Measurements from ENCODE around the gene ULK4.
A peak's percentile ranks its signal among the peaks of the same experiment; 100 is the strongest.
"Not testable (repeated sequence)": the region's sequence is repeated elsewhere in the genome, so short reads cannot be mapped to it uniquely, and the experiment has no call there.

Gene ULK4

DNA sequence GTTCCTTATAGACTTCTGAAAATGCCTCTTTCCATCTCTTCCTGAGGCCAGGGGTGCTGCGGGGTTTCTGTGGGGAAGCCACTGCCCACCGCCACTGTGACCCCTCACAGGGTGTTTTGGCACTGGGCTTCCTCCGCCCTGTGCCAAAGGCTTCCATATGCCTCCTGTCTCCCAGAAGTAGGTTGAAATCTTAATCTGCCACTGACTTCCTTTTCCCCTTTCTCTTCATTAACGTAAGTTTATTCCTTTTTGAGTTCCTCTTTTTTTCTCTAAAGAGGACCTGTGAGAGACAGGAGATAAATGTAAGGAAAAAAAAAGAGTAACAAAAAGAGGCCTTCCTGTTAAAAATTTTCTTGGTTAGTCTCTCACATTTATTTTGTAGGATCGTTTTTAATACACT, 542.1 kb downstream of the ULK4 start:
- DNase-seq: peak; percentile 17

DNA sequence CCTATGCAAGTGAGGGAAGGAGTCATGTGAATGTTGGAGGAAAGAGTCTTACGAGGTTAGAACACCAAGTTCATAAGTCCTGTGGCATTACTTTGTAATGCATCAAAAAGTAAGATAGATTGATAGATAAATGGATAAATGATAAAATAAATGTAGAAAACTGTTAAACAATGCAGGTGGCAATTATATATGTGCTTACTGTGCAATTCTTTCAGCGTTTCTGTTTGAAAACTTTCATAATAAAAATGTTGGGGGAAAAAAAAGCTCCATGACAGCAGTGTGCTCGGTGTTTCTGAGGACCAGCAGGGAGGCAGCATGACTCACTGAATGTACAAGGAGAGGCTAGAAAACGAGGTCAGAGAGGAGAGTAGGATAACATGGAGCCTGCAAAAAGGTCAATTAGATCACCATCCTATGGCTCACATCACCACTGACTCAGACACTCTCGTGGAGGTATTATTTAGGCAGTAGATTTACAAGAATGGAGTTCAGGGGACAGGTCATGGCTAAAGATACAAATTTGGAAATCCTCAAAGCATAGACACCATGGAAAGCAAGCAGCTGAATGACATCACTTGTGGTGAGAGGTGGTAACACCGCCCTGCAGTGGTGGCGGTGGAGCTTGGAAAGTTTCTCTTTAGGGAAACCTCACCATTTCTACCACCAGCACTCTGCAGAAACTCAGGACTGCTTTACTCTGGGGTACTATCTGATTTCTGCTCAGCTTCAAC, 542.8 kb downstream of the ULK4 start:
- DNase-seq: peak; percentile 23

- DNase-seq: no peak
Observed at GRCh38 chr3:41417574-41417973, 544.3 kb downstream of the ULK4 start.

DNA sequence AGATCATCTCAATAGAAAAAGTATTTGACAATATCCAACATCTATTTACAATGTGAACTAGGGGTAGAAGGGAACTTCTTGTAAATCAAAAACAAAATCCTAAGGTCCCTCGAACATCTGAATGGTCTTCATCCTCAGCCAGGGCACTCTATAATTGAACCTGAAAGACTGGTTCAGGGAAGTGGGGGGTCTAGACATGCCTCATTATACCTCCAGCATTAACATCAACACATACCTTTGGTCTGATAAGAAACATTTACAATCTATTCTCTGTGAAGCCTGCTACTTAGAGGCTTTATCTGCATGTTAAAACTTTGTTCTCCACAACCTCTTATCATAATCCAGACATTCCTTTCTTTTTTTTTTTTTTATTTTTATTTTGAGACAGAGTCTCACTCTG, 550.8 kb downstream of the ULK4 start:
- no peak for DNase-seq

DNA sequence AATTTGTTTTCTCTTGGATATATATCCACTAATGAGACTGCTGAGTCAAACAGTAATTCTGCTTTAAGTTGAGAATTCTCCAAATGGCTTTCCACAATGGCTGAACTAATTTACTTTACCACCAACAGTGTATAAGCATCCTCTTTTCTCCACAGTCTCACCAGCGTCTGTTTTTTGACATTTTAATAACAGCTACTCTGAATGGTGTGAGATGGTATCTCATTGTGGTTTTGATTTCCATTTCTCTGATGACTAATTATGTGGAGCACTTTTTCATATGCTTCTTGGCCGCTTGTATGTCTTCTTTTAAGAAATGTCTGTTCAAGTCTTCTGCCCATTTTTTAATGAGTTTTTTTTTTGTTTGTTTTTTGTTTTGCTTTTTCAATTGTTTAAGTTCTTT, 556.4 kb downstream of the ULK4 start:
- no peak for DNase-seq

GRCh38 chr3:41404582-41404981, 557.3 kb downstream of the ULK4 start:
- no peak for DNase-seq

GRCh38 chr3:41394896-41395295, 567.0 kb downstream of the ULK4 start:
- no peak for DNase-seq

DNA sequence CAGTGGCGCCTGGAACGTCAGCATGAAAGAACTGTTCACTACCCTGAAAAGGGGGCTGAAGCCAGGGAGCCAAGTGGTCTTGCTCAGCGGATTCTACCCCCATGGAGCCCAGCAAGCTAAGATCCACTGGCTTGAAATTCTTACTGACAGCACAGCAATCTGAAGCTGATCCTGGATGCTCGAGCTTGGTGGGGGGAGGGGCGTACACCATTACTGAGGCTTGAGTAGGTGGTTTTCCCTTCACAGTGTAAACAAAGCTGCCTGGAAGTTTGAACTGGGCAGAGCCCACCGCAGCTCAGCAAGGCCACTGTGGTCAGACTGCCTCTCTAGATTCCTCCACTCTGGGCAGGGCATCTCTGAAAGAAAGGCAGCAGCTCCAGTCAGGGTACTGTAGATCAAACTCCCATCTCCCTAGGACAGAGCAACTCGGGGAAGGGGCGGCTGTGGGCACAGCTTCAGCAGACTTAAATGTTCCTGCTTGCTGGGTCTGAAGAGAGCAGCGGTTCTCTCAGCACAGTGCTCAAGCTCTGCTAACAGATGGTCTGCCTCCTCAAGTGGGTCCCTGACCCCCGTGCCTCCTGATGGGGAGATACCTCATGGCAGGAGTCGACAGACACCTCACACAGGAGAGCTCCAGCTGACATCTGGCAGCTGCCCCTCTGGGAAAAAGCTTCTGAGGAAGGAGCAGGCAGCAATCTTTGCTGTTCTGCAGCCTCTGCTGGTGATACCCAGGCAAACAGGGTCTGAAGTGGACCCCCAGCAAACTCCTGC, 591.0 kb downstream of the ULK4 start:
- DNase-seq: not testable (repeated sequence)

DNA sequence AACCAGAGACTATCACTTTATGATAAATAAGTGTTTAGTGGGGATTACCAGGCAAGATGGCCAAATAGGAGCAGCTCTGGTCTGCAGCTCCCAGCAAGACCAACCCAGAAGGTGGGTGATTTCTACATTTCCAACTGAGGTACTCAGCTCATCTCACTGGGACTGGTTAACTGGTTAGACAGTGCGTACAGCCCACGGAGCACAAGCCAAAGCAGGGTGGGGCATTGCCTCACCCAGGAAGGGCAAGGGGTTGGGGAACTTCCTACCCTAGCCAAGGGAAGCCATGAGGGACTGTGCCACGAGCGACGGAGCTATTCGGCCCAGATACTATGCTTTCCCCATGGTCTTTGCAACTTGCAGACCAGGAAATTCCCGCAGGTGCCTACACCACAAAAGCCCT, 591.6 kb downstream of the ULK4 start:
- no peak for DNase-seq

GRCh38 chr3:41369838-41370237, 592.1 kb downstream of the ULK4 start:
- DNase-seq: no peak

GRCh38 chr3:41365973-41366372, 595.9 kb downstream of the ULK4 start:
- no peak for DNase-seq

- DNase-seq: no peak
Observed at GRCh38 chr3:41364736-41365135, 597.2 kb downstream of the ULK4 start.

- DNase-seq: no peak
Observed at GRCh38 chr3:41363830-41364523, 597.9 kb downstream of the ULK4 start.

- DNase-seq: no peak
Observed at GRCh38 chr3:41362638-41363559, 599.0 kb downstream of the ULK4 start.

- DNase-seq: no peak
Observed at GRCh38 chr3:41357271-41357670, 604.6 kb downstream of the ULK4 start.

DNA sequence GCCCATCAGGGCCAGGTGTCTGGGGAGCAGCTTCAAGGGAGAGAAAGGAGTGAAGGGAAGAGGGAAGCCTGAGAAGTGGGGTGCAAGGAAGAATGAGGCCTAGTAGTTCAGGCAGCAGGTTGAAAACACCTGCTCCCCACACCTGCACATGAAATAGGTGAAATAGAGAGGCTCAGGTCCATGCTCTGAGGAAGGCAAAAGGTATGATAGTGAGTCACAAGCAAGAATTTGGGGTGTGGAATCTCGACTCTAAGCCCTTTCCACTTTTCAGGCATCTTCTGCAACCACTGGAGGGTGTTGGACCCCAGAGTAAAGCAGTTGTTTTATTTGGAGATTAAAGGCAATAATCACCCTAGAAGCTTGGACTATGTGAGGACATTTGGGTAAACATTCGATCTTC, 605.1 kb downstream of the ULK4 start:
- no peak for DNase-seq

- DNase-seq: peak; percentile 4
Observed at GRCh38 chr3:41352510-41352909, 609.4 kb downstream of the ULK4 start.

DNA sequence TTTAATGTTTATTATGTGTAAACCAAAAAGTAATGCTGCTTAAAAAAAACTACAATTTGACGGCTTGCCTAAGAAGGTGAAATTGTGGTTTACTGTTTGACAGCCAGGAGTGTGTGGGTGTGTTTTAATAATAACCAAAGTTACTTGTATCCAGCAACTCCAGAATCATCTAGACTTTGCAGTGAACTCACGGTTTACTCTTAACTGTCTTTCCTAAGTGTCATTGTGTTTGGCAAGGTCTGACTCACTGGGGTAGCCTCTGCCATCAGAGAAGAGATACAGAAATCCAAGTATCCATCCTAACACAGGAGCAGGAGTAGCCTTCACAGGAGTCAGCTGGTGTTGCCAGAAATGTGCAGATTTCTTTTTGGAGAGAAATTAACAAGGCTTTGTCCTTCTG, 611.5 kb downstream of the ULK4 start:
- DNase-seq: no peak

DNA sequence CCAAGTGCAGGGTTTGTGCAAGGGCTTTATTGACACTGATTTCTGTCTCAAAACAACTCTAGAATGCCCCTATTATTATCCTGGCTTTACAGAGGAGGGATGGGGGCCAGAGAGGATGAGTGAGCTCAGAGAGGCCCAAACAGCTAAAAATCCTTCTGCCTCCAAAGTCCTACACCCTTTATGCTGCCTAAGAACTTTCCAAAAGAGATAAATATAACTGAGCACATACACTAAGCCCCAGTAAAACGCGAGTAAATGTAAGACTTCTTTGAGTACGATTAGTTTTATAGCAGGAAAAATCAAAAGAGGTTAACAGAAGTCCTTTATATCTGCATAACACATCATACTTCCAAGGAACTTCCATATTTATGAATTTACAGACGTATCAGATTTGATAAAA, 613.5 kb downstream of the ULK4 start:
- DNase-seq: no peak

GRCh38 chr3:41346698-41347270, 615.1 kb downstream of the ULK4 start:
- DNase-seq: no peak

GRCh38 chr3:41345788-41346187, 616.1 kb downstream of the ULK4 start:
- peak; percentile 6 for DNase-seq

DNA sequence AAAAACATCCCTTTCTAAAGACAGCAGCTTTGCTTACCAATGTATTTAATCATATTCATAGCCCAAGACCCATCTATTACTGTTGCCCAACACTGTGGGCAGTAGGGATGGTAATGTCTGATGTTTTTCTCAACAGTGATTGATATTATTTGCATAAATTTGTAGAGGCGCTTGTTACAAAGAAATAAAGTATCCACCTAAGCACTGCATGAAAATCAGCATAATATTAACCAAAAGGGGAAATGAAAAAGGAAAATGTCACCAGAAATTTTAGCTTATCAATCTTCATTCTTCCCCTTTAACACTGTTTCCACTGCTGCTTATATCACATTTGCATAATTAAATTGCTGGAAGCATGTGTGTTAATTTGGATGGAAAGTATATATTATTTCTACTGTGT, 622.1 kb downstream of the ULK4 start:
- no peak for DNase-seq

Measured in hematopoietic multipotent progenitor cell treated with erythropoietin and hydrocortisone succinate and interleukin-3 and kit ligand, for 6 days (in vitro differentiated cells).